ENCODE measurements around the gene GPC6.

Gene GPC6

DNA sequence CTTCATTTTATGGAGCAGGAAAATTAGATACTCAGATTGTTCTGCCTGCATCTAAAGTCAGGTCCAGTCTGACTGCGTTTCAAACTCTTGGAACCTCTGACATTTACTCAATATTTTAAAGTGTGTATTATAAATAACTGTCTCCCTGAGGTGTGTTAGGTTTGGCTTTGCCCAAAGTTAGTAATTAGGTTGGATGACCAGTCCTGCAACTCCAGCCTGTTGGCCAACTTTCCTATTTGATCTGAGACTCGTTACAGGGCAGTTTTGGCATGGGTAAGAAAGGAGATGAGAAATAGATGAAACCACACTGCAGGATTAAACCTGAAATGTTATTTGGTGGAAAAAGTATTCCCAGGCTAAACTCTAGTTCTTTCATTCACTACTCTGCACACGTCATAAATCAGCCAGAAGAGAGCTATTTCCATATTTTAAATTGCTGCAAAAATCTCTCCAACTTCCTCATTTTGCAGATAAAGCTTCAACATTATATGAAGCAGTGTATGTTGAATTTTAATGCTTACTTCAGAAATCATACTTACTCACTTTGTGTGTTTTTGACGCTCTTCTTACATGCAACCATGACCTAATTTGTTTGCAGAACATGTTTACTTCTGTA is 895.8 kb downstream of the GPC6 start:
- Histone ChIP-seq H3K27me3 (ENCODE audit: low read depth, low read length) (no peaks in the 10 kb centered on the region), H3K4me2 (ENCODE audit: low read length) (no peak overlapping the region), H3K36me3 (replicated peaks; ENCODE audit: low read depth, low read length) (no peaks in the 10 kb centered on the region), H4K20me1 (ENCODE audit: insufficient read depth, low read length) (no peaks in the 10 kb centered on the region), H3K9me3 (ENCODE audit: insufficient read depth, low read length) (no peaks in the 10 kb centered on the region), H3K4me1 (ENCODE audit: low read length) (peaks cover 5% of the 10 kb centered on the region), H3K4me3 (ENCODE audit: low read length) (no peak overlapping the region), H3K9ac (ENCODE audit: low read length) (no peak overlapping the region), H3K27ac (ENCODE audit: low read length) (no peak overlapping the region), H3K79me2 (ENCODE audit: low read length) (no peaks in the 10 kb centered on the region), H2AFZ (ENCODE audit: low read depth, low read length) (no peak overlapping the region)
- TF ChIP-seq EZH2phosphoT487 (IDR thresholded peaks at IDR 0.05; ENCODE audit: low read depth), result no peak
- TF ChIP-seq, protein P1, sequence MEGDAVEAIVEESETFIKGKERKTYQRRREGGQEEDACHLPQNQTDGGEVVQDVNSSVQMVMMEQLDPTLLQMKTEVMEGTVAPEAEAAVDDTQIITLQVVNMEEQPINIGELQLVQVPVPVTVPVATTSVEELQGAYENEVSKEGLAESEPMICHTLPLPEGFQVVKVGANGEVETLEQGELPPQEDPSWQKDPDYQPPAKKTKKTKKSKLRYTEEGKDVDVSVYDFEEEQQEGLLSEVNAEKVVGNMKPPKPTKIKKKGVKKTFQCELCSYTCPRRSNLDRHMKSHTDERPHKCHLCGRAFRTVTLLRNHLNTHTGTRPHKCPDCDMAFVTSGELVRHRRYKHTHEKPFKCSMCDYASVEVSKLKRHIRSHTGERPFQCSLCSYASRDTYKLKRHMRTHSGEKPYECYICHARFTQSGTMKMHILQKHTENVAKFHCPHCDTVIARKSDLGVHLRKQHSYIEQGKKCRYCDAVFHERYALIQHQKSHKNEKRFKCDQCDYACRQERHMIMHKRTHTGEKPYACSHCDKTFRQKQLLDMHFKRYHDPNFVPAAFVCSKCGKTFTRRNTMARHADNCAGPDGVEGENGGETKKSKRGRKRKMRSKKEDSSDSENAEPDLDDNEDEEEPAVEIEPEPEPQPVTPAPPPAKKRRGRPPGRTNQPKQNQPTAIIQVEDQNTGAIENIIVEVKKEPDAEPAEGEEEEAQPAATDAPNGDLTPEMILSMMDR (IDR thresholded peaks at IDR 0.05; ENCODE audit: low read depth, low read length), result no peak

DNA sequence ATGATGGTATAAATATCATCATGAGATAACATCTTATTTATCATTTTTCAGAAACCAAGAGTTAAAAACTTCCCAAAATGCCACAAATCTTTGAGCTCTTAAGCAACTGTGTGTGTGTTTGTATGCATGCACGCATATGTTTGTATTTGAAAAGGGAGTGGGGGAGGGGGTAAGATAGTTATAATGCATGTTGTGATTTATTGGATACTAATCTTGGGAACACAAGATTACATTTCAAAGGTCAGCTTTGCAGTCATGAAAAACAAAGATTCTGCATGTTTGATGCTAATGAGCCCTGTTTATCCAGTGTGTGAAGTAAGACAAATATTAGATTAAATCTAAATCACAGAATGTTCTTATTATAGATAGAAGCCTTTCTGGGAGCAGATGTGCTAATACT is 897.0 kb downstream of the GPC6 start:
- Histone ChIP-seq H3K4me3 (ENCODE audit: low read length) (no peak overlapping the region), H3K36me3 (replicated peaks; ENCODE audit: low read depth, low read length) (no peaks in the 10 kb centered on the region), H3K9ac (ENCODE audit: low read length) (no peak overlapping the region), H3K4me1 (ENCODE audit: low read length) (peaks cover 5% of the 10 kb centered on the region), H4K20me1 (ENCODE audit: insufficient read depth, low read length) (no peaks in the 10 kb centered on the region), H3K4me2 (ENCODE audit: low read length) (no peak overlapping the region), H3K9me3 (ENCODE audit: insufficient read depth, low read length) (no peaks in the 10 kb centered on the region), H3K27me3 (ENCODE audit: low read depth, low read length) (no peaks in the 10 kb centered on the region), H3K79me2 (ENCODE audit: low read length) (no peaks in the 10 kb centered on the region), H2AFZ (ENCODE audit: low read depth, low read length) (no peak overlapping the region), H3K27ac (ENCODE audit: low read length) (no peak overlapping the region)
- TF ChIP-seq, protein P1 (IDR thresholded peaks at IDR 0.05; ENCODE audit: low read depth, low read length), result no peak
- no peak for TF ChIP-seq EZH2phosphoT487 (IDR thresholded peaks at IDR 0.05; ENCODE audit: low read depth)

DNA sequence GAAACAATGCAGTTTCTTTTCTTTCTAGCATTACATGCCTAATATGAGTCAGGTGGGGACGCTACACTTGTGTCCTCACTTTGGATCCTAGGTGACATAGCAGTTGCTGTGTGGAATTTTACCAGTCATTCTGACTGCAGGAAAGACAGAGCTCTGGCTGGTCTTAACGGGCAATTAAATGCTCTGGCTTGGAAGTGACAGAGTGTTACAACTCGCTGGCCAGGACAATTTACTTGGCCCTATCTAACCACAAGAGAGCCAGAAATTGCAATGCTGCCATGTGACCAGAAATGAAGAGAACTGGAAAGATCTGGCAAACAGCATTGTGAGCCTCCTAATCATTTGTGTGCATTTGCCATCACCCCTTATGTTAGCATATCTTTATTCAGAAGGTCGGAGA is 901.8 kb downstream of the GPC6 start:
- H2AFZ ChIP-seq (ENCODE audit: low read depth, low read length), result no peak overlapping the region
- no peaks in the 10 kb centered on the region for H4K20me1 ChIP-seq (ENCODE audit: insufficient read depth, low read length)

GRCh38 chr13:94129490-94129894 is 902.9 kb downstream of the GPC6 start:
- Histone ChIP-seq H3K4me2 (ENCODE audit: low read length) (no peak overlapping the region), H3K36me3 (replicated peaks; ENCODE audit: low read depth, low read length) (no peaks in the 10 kb centered on the region), H2AFZ (ENCODE audit: low read depth, low read length) (no peak overlapping the region), H3K27ac (ENCODE audit: low read length) (no peak overlapping the region), H3K9ac (ENCODE audit: low read length) (no peak overlapping the region), H3K4me3 (ENCODE audit: low read length) (no peak overlapping the region), H3K9me3 (ENCODE audit: insufficient read depth, low read length) (no peaks in the 10 kb centered on the region), H4K20me1 (ENCODE audit: insufficient read depth, low read length) (no peaks in the 10 kb centered on the region), H3K27me3 (ENCODE audit: low read depth, low read length) (no peaks in the 10 kb centered on the region), H3K79me2 (ENCODE audit: low read length) (no peaks in the 10 kb centered on the region), H3K4me1 (ENCODE audit: low read length) (no peaks in the 10 kb centered on the region)
- TF ChIP-seq, protein P1 (IDR thresholded peaks at IDR 0.05; ENCODE audit: low read depth, low read length), result no peak
- TF ChIP-seq EZH2phosphoT487 (IDR thresholded peaks at IDR 0.05; ENCODE audit: low read depth), result no peak

More for the DNA sequence above, 901.8 kb downstream of the GPC6 start:
- H3K9ac ChIP-seq (ENCODE audit: low read length), result no peak overlapping the region
- H3K4me3 ChIP-seq (ENCODE audit: low read length), result no peak overlapping the region
- TF ChIP-seq, protein P1 (IDR thresholded peaks at IDR 0.05; ENCODE audit: low read depth, low read length), result no peak
- no peak for TF ChIP-seq EZH2phosphoT487 (IDR thresholded peaks at IDR 0.05; ENCODE audit: low read depth)
- H3K4me1 ChIP-seq (ENCODE audit: low read length), result no peaks in the 10 kb centered on the region
- H3K27ac ChIP-seq (ENCODE audit: low read length), result no peak overlapping the region
- no peaks in the 10 kb centered on the region for H3K79me2 ChIP-seq (ENCODE audit: low read length)
- no peaks in the 10 kb centered on the region for H3K36me3 ChIP-seq (replicated peaks; ENCODE audit: low read depth, low read length)
- no peaks in the 10 kb centered on the region for H3K27me3 ChIP-seq (ENCODE audit: low read depth, low read length)
- no peak overlapping the region for H3K4me2 ChIP-seq (ENCODE audit: low read length)
- H3K9me3 ChIP-seq (ENCODE audit: insufficient read depth, low read length), result no peaks in the 10 kb centered on the region
